Activated CD8-positive, alpha-beta memory T cell treated with anti-CD3 and anti-CD28 coated beads for 4 hours (primary cell): ENCODE results near the gene CRIM1.

Source experiments
- DNase-seq, 2 donors: peaks; one replicate each; pipeline ENCODE4 v3.0.0-alpha.2; 2020; ENCODE audit warnings: low read depth in 2 of 2

The CRIM1 gene

DNA sequence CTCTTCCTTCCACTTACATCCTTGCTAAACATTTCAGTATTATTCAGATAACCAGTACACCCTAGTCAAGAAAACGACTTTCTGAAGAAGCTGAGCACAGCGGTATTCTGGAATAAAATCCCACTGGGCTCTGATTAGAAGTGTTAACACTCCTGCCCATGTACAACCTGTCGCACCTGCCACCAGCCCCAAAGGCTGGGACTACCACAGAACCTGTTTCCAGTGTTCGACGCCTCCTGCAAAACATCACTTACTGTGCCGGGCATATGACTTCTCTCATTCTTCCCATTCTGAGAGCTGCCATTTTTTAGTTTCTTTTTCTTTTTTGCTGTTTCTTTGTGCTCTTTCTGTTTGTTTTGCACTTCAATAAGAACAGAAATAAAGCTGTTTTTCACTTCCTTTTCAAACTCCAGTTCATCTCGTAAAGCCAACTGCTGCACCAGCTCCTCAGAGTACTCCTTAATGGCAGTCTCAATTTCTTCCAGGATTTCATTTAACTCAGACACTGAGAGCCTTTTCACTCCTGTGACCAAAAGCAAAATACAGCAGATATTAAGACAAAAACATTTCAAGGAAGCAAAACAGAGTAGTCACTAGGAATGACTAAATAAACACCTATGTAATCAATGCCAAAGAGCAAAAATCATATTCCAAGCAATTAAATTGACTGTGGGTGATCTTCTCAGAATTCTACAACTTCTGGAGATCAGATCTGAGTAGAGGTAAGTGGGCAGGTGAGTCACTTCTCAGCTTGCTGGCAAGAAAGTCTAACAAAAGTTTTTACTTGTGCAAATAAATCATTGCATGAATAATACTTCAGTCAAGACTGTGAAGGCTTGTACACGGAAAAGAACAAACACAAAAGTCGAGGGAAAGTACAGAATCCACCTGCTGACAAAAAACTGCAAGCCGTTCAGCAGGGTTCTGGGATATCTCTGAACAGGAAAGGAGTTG, 223.0 kb downstream of the CRIM1 start:
- no peak for DNase-seq

DNA sequence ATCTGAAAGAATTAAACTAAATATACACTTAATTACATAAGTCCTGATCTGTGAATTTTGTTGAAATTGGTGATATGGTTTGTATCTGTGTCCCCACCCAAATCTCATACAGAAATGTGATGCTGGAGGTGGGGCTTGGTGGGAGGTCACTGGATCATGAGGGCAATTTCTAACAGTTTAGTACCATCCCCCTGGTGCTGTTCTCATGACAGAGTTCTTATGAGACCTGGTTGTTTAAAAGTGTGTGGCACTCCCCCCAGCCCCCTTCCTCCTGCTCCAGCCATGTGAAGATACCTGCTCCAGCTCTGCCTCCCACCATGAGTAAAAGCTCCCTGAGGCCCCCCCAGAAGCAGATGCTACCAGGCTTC, 223.7 kb downstream of the CRIM1 start:
- no peak for DNase-seq

DNA sequence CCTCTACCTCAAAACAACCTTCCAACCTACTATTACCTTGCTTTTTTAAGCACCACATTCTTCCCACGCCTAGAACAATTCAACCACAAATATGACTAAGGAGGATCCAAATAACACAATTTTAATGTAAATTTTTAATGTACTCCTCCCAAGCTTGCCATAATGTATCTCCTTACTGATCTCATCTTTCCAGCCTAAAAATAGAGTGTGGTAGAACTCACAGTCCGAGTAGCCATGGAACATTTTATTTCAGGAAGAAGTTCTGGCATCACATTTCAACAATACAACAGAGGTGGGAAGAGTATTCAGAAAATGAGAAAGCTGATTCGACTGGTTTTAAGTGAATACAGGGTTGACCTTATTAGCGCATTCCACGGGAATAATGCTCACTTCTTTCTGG, 227.0 kb downstream of the CRIM1 start:
- no peak for DNase-seq

DNA sequence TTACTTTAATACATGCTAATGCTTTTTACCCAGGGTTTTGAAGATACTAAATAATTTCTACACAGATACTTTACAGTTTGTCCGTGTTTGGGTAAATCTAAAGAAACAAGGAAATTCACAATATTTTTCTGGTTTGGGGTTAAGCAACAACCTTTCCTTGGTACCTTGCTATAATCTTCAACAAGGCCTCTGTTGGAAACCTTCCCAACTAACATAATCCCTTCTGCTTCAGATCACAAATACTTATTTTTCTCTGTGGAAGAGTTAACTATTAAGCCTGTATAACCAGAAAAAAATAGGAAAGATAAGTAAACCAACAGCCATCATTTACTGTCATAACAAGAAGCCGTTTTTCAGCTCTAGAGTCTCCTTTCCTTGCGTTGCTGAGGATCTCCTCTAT, 227.4 kb downstream of the CRIM1 start:
- no peak for DNase-seq

DNA sequence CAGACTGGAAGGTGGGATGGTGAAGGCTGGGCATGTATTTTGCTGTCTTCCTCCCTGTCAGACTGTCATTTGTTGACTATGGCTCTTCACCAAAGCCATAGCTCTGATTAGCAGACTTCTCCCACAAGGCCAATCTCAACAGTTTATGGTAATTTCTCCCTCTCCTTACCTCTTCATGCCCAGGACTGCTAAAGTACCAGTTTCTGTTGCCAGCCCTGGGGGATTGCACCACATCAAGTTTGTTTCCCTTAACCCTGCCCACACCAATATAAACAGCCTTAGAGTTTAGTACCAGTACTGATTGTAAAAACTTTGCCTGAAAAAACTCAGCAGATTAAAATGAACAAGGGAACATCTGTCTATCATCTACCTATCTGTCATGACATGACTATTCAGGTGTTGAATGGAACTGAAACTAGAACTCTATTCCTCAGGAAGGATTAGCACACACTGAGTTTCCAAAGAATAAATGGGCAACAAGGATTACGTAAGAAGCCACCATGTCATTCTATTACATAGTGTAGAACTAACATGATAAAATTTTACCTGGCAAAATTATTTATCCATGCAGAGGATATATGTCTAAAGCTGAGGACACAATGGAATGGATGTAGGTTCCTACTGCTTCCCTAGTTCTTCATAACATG, 228.7 kb downstream of the CRIM1 start:
- DNase-seq: no peak

DNA sequence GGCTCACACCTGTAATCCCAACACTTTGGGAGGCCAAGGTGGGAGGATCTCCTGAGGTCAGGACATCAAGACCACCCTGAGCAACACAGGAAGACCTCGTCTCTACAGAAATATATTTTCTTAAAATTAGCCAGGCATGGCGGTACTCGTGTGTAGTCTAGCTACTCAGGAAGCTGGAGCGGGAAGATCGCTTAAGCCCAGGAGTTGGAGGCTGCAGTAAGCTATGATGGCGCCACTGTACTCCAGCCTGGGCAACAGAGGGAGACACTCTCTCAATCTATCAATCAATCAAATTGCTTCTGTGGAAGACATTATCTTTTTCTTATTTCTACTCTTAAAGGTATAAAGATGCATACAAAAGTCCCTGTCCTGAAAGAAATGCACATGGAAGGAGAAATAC, 231.1 kb downstream of the CRIM1 start:
- DNase-seq: no peak

DNA sequence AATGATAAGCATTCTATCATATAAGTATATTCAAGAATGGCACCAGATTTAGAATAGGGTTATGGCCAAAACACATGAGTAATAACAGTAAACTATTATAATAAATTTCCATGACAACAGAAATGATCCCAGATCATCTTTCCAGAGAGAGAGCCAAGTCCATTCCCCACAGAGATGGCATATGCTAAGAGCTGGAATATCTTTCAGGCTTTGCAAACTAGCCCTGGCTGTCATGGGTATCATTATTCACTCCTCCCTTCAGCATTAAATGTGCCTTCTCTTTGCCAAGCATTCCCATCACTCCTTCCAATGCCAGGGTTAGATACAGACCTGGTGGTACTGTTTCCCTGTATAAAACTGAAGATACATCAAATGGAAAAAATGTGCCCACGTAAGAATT, 231.5 kb downstream of the CRIM1 start:
- DNase-seq: no peak

DNA sequence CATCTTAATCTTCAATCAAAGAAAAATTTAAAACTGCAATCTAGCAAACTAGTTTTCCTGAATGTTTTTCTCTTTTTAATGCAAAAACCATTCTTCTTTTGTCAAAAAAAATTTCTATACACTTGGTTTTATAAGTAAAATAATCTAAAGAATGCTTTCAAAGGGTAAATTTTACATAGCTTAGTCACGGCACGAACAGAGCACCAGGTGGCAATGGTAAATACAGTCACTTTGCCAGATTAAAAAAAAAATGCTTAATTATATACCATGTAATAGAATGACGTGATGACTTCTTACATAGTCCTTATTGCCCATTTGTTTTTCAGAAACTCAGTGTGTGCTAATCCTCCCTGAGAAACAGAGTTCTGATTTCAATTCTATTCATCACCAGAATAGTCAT, 232.0 kb downstream of the CRIM1 start:
- no peak for DNase-seq

DNA sequence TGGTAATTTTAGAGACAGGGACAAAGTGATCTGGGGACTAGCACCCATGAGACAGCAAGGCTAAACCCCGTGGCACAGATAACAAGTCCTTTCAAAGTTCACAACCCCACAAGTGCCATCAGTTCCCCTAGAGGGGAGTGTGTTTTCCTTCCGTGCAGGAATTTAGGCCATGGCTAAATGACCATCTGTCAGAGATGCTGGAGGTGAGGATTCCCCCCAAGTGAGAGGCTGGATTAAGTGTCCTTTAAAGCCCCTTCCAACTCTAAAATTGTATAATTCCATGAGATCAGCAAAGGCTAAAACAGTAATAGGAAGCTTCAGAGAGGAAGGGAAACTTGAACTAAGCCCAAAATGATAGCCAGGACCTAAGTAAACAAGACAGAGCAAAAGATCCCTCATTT, 233.7 kb downstream of the CRIM1 start:
- no peak for DNase-seq

DNA sequence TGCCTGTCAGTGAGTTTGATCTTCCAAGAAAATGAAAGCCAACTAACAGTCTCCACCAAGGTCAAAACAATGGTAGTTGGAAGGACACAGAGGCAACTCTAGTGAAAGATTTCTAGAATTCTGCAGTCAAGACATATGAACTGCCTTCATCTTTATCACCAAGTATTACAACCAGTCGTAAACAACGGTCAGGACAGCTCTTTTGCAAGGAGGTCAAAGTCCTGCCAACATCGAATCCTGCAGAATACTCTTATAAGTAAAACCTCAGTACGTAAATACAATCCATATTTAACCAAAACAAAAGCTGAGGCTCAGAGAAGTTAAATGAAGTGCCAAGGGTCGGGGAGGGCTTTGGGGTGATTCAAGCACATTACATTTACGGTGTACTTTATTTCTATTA, 239.3 kb downstream of the CRIM1 start:
- DNase-seq: no peak

DNA sequence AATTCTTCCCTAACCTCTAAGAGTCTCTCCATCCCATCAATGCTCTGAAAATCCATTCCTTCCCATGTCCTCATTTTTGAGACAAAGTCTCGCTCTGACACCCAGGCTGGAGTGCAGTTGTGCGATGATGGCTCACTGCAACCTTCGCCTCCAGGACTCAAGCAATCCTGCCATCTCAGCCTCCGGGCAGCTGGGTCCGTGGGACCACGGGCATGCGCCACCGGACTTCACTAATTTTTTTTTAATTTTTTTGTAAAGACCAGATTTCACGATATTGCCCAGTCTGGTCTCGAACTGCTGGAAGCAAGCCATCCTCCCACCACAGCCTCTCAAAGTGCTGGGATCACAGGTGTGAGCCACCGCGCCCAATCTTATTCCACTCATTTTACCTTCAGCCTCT, 240.8 kb downstream of the CRIM1 start:
- DNase-seq: no peak

DNA sequence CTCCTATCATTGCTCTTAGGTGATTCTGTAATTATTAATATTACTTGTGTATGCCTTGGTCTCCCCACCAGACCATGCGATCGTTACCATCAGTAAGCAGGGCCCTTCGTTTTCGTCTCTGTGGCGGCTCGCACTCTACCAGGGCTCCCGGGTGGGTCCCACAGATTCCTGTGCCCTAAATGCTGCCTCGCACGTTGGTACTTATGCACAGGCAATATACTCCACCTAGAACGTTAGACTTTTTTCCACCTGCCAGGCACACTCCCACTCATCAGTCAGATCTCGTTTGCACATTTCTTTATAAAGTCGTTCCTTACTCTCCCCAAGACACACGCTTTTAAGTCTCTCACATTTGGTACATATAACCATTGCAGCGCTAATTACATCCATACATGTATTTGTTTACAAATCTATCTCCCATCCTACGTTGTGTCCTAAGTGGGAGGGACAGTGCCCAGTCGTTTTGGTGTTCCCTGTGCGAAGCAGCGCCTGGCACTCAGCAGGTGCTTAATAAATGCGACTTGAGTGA, 241.5 kb downstream of the CRIM1 start:
- DNase-seq: no peak

DNA sequence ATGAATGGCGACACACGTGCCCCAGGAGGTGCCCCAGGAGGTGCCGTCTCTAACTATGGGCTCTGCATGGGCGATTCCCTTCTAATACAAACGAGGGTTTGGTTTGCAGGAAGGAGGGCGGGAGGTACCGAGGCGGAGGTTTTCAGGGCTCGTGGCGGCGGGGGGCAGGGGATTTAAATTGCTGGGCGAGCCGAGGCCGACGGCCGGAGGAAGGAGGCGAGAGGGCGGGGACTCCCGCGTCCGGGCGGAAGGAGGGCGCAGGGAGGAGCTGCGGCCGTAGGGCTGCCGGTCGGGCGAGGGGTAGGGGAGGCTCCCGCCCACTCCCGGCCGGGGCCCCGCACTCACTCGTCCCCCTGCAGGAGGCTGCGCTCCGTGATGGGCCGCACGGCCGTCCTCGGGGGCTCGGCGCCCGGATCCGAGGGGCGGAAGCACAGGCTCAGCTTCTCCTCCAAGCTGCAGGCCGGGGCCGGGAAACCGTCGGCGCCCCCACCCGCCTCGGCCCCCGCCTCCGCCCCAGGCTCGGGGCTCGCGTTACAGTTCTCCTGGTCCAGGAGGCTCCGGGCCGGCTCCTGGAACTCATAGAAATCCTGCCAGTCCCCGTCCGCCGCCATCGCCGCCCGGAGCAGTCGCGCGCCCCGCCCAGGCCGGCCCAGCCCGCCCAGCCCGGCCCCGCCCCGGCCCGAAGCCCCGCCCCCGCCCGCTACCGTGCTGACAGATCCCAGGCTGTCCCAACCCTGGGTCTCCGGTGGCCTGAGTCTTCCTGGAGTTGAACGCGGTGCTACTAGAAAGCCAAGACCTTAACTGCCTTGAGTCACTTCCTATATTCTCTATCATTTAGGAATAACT, 242.2 kb downstream of the CRIM1 start, which contains the start of gene FEZ2:
TSS of gene FEZ2 (minus strand) at position 637 of the 846 bp plus-strand sequence. CDS start at position 611, 26 bp downstream.
- DNase-seq: peak; percentile 24 to 25
